ENCODE results near the gene CORIN.

- no peak for TF ChIP-seq CTCF (conservative IDR thresholded peaks at IDR 0.05; ENCODE audit: low read depth in 2 of 2)
- TF ChIP-seq, protein P1, sequence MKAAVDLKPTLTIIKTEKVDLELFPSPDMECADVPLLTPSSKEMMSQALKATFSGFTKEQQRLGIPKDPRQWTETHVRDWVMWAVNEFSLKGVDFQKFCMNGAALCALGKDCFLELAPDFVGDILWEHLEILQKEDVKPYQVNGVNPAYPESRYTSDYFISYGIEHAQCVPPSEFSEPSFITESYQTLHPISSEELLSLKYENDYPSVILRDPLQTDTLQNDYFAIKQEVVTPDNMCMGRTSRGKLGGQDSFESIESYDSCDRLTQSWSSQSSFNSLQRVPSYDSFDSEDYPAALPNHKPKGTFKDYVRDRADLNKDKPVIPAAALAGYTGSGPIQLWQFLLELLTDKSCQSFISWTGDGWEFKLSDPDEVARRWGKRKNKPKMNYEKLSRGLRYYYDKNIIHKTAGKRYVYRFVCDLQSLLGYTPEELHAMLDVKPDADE (IDR thresholded peaks at IDR 0.05), result no peak
- TF ChIP-seq EZH2 (IDR thresholded peaks at IDR 0.05; ENCODE audit: low read depth, unreplicated experiment), result no peak
- no peak for TF ChIP-seq POLR2AphosphoS5 (IDR thresholded peaks at IDR 0.05; ENCODE audit: low read depth)
- TF ChIP-seq CREB1 (CRISPR knock-in tag; IDR thresholded peaks at IDR 0.05; ENCODE audit: low read depth), result no peak
- no peak for TF ChIP-seq EZH2phosphoT487 (IDR thresholded peaks at IDR 0.05; ENCODE audit: unreplicated experiment)
- TF ChIP-seq, protein P2, sequence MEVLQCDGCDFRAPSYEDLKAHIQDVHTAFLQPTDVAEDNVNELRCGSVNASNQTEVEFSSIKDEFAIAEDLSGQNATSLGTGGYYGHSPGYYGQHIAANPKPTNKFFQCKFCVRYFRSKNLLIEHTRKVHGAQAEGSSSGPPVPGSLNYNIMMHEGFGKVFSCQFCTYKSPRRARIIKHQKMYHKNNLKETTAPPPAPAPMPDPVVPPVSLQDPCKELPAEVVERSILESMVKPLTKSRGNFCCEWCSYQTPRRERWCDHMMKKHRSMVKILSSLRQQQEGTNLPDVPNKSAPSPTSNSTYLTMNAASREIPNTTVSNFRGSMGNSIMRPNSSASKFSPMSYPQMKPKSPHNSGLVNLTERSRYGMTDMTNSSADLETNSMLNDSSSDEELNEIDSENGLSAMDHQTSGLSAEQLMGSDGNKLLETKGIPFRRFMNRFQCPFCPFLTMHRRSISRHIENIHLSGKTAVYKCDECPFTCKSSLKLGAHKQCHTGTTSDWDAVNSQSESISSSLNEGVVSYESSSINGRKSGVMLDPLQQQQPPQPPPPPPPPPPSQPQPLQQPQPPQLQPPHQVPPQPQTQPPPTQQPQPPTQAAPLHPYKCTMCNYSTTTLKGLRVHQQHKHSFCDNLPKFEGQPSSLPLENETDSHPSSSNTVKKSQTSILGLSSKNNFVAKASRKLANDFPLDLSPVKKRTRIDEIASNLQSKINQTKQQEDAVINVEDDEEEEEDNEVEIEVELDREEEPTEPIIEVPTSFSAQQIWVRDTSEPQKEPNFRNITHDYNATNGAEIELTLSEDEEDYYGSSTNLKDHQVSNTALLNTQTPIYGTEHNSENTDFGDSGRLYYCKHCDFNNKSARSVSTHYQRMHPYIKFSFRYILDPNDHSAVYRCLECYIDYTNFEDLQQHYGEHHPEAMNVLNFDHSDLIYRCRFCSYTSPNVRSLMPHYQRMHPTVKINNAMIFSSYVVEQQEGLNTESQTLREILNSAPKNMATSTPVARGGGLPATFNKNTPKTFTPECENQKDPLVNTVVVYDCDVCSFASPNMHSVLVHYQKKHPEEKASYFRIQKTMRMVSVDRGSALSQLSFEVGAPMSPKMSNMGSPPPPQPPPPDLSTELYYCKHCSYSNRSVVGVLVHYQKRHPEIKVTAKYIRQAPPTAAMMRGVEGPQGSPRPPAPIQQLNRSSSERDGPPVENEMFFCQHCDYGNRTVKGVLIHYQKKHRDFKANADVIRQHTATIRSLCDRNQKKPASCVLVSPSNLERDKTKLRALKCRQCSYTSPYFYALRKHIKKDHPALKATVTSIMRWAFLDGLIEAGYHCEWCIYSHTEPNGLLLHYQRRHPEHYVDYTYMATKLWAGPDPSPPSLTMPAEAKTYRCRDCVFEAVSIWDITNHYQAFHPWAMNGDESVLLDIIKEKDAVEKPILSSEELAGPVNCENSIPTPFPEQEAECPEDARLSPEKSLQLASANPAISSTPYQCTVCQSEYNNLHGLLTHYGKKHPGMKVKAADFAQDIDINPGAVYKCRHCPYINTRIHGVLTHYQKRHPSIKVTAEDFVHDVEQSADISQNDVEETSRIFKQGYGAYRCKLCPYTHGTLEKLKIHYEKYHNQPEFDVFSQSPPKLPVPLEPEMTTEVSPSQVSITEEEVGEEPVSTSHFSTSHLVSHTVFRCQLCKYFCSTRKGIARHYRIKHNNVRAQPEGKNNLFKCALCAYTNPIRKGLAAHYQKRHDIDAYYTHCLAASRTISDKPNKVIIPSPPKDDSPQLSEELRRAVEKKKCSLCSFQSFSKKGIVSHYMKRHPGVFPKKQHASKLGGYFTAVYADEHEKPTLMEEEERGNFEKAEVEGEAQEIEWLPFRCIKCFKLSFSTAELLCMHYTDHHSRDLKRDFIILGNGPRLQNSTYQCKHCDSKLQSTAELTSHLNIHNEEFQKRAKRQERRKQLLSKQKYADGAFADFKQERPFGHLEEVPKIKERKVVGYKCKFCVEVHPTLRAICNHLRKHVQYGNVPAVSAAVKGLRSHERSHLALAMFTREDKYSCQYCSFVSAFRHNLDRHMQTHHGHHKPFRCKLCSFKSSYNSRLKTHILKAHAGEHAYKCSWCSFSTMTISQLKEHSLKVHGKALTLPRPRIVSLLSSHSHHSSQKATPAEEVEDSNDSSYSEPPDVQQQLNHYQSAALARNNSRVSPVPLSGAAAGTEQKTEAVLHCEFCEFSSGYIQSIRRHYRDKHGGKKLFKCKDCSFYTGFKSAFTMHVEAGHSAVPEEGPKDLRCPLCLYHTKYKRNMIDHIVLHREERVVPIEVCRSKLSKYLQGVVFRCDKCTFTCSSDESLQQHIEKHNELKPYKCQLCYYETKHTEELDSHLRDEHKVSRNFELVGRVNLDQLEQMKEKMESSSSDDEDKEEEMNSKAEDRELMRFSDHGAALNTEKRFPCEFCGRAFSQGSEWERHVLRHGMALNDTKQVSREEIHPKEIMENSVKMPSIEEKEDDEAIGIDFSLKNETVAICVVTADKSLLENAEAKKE (CRISPR knock-in tag; IDR thresholded peaks at IDR 0.05), result no peak
- TF ChIP-seq, protein P3, sequence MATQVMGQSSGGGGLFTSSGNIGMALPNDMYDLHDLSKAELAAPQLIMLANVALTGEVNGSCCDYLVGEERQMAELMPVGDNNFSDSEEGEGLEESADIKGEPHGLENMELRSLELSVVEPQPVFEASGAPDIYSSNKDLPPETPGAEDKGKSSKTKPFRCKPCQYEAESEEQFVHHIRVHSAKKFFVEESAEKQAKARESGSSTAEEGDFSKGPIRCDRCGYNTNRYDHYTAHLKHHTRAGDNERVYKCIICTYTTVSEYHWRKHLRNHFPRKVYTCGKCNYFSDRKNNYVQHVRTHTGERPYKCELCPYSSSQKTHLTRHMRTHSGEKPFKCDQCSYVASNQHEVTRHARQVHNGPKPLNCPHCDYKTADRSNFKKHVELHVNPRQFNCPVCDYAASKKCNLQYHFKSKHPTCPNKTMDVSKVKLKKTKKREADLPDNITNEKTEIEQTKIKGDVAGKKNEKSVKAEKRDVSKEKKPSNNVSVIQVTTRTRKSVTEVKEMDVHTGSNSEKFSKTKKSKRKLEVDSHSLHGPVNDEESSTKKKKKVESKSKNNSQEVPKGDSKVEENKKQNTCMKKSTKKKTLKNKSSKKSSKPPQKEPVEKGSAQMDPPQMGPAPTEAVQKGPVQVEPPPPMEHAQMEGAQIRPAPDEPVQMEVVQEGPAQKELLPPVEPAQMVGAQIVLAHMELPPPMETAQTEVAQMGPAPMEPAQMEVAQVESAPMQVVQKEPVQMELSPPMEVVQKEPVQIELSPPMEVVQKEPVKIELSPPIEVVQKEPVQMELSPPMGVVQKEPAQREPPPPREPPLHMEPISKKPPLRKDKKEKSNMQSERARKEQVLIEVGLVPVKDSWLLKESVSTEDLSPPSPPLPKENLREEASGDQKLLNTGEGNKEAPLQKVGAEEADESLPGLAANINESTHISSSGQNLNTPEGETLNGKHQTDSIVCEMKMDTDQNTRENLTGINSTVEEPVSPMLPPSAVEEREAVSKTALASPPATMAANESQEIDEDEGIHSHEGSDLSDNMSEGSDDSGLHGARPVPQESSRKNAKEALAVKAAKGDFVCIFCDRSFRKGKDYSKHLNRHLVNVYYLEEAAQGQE (IDR thresholded peaks at IDR 0.05; ENCODE audit: unreplicated experiment), result no peak
Observed at GRCh38 chr4:47642985-47643760, 194.7 kb downstream of the CORIN start.

Measured in GM23338 (cell line).